Pulmonary artery endothelial cell (primary cell): ENCODE measurements around the gene SEL1L3. TPM values are rescaled to one million over a fixed set of nuclear protein-coding genes. Genes with fewer than 3 reads are reported as not detected.
"Not testable (repeated sequence)": the region's sequence is repeated elsewhere in the genome, so short reads cannot be mapped to it uniquely, and the experiment has no call there.

ENCODE experiments used
- DNase-seq: peaks from one replicate; pipeline ENCODE4 v3.0.0-alpha.2; 2011; ENCODE audit warnings: low read depth, low spot score
- total RNA-seq: library from RNA; depleted of rRNA; stranded (reverse); fragments of >200 nt; gene quantifications from 2 replicates; pipeline ENCODE4 v1.2.3, GENCODE V29; 2014

SEL1L3 gene
- total RNA-seq, 1 donor from 2014 or later, result 121 TPM

DNA sequence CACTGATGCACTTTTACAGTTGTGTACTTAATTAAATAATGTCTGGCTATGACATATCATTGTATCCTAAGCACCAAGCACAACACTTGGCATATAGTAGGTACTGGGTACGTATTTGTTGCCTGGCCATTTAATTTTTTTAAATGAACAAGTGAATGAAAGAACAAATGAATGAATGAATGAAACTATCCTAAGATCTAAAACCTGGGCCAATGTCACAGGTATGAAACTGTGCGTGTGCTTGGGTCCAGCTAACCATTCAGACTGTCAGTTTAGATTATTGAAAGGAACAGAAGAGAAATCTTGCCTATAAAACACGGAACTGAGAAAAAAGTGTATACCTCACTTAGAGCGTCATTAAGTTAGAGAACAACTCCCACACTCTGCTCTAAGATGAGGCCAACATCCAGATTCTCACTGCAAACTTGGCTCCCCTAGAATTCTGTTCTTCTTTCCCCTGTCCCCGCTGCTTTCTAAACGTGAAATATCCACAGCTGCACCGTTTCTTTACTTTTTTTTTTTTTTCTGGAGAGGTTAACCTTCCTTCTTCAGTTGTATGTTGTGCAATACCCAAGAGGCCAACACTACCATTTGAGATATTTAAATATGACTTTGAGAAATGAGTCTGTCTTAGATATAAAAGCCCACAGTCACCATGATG, 17.3 kb upstream of the SEL1L3 start:
- no peak for DNase-seq

DNA sequence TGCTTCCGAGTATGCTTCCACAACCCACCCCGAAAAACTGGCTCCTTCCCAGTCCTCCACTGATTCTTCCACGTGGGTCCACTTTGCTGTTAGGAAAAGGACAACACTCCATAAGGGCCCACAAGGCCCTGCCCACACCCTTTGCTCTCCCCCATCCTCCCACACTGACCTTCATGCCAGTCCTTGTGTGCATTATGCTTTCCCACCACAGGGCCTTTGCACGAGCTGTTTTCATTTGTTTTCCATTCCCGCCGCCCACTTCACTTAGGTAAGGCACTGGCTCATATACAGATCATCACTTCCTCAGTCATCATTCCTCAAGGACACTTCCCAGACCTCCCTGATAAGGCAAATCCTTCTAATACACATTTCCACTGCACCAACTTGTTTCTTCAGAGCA, 16.8 kb upstream of the SEL1L3 start:
- DNase-seq, result no peak

DNA sequence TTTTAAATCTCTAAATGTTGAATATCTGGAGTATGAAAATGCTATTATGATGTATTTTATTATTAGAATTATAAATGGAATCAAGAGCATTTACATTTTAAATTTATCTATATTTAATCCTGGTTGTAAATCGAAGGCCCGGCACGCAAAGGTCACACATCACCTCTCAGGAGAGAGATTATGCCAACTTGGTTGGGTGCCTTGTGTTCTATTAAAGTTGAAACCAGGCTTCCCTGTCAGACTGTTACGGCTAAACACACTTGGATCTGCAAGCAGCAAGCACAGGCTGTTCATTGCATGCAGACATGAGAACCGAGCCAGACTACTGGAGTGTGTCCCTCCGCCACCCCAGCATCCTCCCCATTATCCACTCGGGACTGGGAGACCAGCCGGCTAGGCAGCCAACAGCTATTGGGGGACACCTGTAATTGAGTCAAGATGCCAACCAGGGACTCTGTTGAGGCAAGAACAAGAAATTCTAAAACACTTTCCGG, 16.4 kb upstream of the SEL1L3 start:
- DNase-seq, result no peak

DNA sequence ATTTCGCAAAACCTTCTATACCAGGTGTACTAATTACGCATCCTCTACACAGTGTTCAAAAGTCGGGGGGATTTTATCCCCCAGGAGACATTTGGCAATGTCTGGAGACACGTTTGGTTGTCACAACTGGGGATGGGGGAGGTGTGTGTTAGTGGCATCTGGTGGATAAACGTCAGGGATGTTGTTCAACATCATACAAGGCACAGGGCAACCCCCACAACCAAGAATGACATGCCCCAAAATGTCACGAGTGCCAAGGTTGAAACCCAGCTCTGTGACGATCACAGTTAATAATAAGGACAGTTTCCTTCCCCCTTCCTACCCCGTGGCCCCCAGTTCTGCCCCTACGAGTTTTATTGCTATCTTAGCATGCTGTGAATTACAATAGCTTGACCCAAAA, 15.9 kb upstream of the SEL1L3 start:
- DNase-seq, result no peak

DNA sequence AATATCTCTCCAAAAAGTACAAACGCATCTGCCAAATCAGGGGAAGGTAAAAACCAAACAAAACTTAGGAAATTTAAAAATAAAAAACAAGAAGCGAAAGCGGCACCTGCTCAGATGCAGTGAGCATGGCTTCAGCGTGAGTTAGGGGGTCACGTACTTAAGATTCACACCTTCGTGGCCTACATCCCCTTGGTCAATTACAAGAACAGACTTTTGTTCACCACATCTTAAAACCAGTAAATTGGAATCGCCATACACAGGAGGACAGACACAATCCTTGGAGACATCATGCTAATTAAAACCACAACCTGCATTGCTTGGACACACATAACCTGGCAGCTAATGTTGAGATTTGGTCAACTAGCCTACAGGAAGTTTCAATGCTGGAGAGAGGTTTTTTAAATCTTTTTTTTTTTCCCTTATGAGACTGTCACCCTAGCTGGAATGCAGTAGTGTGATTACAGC, 12.5 kb upstream of the SEL1L3 start:
- DNase-seq, result no peak

DNA sequence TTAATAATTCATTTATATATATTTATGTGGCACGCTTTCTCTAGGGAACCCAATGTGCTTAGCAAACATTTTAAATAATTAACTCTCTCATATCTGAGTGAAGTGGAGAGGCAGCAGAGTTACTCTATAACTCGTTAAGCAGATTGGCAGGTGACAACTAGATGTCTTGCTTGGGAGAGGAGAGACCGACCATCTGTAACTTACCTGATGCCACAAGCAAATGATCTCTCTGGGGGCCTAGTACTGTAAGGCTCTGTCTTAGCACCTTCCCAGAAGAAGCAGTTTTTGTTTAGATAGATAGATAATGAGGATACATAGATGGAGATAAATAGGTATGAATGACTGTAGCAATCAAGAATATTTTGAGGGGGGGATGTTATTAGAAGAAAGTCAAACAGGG, 11.9 kb upstream of the SEL1L3 start:
- no peak for DNase-seq

DNA sequence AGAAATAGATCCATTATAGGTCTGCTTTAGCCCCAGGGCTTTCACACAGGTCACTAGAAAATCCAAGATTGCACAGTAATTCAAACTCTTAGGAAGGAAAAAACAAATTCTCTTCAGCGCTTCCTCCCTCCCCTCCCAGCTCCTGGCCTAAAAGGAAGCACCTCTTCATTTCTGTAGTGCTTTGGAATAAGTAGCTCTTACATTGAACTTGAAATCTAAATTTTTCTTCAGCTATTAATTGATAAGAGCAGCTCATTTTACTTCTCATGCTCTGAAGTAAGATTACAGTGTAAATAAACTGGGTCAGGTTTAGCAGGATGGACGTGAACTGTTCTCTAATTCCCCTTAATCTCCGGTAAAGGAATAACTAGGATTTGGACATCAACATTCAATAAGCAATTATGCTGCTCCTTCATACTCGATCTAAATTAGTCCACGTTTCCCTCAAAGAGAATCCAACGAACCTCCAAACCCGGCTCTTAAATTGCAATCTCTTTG, 10.9 kb upstream of the SEL1L3 start:
- no peak for DNase-seq

DNA sequence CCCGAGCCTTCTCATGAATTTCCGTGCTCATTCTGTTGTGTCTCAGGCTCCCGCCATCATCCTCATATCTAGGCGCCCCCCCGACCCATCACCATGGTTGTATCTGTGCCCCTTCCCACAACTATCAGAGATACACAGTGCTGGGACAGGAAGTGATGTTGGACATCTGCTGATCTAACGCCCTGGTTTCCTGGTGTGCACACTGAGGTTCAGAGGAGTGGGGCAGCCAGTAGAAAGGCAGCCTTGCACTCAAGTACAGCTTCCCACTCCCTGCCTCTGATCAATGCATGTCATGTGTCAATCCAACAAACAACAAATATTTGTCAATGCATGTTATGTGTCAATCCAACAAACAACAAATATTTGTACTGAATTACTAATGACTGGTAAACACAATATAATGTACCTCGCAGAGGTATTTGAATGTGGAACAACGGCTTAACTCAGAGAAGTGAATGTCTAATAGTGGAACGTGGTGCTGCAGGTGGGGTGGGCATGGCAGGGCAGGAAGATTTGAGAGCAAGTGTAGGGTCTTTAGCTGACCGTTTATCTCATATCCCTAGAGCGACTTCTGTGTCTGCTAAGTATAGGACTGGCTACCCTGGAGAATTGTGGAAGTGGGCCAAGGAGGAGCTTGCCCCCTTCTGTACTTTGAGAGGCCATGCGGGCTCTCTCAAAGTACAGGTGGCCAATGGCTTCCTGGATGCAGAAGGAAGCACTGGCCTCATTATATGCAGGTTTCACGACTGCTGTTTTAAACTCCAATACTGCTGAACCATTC, 10.3 kb upstream of the SEL1L3 start:
- DNase-seq, result no peak

DNA sequence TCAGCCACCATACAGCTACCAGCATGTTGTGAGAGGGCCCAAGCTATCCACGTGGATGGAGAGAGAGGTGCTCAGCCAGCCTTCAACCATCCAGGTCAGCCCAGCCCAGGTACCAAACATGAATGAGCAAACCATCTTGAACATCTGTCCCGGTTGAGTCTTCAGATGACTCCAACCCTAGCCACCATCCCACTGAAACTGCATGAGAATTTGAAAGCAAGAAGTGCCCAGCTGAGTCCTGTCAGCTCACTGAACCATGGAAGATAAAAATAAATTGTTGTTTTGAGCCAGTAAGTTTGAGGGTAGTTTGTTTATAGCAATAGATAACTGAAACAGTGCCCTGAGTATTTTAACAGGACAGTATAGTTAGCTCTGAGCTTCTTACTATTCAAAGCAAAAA, 7.3 kb upstream of the SEL1L3 start:
- DNase-seq, result no peak

DNA sequence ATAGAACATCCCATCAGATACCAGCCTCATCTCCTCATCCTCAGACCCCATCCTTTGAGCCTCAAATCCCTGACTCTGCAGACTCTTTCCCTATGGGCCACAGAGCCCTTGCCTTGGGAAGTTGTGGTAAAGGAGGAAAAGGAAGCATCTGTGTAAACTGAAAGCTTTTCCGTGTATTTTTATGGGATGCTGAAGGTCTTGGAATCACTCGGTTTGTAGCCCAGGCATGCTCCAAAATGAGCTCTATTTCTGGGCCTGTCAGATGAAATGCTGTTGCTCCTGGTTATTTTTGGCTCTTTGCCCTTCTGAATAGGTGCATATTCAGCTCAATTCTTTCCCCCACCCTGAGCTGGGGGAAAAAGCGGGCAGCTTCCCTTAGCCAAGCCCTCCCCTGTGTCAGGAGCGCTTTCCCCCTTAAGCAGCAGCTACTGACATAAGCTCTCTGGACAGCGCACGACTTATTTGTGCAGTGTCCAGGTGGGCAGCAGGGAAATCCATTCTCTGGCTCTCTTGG, 5.0 kb upstream of the SEL1L3 start:
- DNase-seq, result no peak

DNA sequence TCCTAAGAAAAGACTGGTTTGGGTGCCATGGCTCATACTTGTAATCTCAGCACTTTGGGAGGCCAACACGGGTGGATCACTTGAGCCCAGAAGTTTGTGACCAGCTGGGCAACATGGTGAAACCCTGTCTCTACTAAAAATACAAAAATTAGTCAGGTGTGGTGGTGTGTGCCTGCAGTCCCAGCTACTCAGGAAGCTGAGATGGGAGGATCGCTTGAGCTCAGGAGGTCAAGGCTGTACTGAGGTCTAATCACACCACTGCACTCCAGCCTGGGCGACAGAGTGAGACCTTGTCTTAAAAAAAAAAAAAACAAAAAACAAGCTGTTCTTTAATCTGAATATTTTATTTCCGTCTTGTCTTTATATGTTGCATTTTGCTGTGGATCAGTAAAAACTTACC, 3.6 kb upstream of the SEL1L3 start:
- DNase-seq, result not testable (repeated sequence)

DNA sequence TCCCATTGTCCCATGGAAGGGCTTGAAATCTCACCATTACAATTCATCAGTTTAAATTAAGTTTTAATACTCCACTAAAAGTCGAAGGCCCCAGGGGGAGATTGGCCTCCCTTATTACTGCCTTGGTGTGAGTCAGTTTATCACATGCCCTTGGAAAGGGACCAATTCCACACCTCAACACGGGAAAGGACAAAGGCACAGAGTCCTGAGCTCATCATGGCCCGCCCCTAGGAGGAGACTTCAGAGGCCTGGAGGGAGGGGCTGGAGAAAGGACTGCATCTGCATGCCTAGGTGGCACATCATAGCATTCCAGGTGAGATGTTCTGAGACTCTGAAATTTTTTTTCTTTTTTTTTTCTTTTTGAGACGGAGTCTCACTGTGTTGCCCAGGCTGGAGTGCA, 2.8 kb upstream of the SEL1L3 start:
- DNase-seq, result no peak

DNA sequence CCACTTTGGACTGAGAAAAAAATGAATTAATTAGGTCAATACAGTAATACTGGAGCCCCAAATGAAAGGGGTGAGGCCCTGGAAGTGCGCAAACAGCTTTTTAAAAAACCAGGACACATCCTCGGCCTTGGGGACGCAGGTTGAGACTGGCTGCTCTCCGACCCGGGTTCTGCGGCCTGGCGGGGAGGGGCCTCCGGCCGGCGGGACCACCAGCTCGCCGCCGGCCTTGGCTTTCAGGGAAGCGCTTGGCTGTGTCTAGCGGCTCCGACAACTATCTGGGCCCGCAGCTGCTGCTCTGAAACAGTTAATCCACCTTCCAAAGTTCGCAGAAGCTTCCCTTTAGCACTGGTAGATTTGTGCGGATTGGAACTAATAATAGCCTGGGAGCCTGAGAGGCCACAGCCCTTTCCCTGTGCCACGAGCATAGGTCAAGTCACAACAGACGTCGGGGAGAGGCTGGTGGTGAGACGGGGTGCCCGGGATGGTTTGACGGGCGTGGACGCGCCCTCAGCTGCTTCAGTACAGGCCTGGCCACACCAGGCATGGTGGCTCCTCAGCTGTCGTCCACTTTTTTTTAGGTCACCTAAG, 1.1 kb upstream of the SEL1L3 start:
- no peak for DNase-seq

DNA sequence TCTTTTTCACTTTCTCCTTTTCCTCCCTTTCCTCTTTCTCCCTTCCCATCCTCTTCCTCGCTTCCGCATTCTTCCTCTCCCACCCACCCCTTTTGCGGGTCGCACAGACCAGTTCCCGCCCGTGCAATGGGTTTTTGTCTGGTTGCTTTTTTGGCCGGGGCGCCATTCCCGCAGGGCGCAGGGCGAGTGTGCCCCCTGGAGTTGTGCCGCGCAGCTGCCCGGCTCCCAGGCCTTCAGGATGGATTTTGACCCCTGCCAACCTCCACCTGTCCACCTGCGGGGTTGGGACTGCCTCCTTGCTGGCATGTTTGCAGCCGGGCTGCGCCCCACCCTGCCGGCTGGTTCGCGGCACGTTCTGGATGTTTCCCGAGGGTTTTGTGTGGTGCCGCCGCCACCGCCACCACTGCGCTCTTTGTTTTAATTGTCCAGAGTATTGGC, 578 bp upstream of the SEL1L3 start:
- no peak for DNase-seq

DNA sequence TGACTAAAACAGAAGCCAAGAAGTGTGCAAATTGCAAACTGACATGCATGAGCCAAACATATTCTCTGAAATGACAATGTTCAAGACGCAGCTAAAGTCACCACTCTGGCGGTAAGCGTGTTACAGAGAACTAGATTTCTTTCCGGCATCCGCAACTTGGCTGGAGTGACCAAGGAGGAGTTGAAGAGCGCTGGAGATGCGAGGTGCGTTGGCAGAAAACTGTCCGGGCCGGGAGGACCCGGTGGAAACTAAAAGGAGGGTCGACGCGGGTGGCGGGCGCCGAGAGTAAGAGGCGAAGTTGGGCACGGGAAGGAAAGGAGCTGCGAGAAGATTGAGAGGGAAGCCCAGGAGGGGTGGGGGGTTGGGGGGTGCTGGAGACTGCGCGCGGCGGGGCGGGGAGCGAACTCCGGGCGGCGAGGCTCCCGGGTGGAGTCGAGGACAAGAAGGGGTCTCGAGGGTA, 807 bp downstream of the SEL1L3 start:
- DNase-seq, result no peak

DNA sequence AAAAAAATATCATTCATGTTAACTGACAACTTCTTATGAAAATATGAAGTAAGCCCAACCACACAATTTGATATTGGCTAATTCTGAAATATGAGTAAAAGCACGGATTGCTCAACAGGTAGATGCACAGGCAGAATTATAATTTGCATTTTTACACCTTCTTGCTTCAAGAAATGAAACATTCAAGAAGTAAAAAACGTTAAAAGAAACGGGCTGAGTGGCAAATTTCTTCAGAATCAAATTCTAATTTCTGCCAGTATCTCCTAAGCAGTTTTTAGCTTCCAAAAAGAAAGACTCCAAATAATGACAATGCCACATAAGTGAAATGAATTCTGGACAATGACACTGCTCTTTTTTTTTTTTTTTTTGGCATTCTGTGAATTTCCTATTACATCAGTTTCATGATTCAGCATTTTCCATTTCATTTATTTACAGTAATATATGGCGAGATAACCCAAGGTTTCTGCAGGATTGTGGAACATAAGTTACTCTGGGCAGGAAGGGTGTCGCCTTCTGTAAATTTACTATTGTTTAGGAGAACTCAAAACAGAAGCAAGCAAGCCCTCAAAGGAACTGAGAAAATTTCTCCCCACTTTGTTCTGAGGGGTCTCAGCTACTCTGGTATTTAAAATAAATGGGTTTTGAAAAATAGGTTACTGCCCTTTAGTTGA, 1.4 kb downstream of the SEL1L3 start:
- DNase-seq, result no peak

DNA sequence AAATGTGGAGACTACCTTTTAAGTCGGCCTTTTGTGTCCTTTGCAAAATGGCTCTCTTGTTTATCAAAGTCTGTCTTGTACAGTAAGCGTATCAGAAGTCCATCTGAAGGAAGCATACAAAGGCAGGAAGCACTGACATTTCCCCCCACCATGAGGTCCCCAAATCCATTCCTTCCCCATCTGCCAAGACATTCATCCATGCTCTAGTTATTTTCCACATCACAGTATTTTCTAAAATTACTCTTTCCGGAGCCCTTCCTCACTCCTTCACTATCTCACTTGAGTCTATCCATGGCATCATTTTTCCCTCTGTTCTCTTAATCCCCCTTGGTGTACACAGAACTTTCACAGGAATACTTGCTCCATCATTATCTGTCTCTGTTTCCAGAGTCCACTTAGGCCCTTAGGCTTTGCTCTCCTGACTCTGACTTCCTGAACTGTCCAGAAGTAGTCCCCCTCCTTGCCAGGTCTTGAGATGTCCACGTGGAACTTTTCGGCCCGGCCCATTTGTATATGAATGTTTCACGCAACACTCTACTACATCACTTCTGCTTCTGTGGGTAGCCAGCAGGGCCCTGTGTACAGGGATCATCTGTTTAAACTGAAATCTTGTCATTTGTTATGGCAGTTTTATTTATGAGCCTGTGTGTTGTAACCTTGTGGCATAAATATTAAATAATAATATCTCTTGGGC, 2.1 kb downstream of the SEL1L3 start:
- DNase-seq, result no peak

DNA sequence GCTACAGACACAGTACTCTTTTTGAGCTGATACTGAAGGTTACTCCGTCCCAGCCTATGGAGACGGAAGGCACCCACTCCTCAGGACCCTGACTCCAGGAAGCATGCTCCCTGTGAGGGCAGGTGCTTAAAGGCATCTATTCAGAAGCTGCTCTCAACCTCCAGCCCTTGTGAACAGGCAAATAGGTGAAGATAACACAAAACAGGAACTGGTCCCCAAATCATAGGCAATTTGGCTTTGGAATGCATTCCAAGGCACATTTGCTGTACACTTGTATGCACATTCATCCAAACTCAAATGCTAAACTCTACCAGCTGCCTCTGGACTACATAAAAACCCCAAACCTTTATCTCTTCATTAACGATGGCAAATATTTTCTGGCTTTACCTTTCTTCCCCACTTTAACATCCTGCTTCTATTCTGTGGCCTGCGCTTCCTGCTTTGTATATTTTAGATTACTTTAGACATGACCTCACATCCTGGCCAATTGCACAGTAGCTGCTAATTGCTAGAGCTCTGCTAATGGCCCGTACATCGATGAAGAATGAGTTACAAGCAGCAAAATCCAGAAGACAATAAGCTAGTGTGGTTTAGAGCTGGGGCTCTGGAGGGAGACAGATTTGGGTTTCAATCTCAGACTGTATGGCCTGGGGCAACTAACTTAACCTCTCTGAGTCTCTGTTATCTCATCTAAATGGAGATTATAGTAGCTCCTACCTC, 3.2 kb downstream of the SEL1L3 start:
- no peak for DNase-seq

DNA sequence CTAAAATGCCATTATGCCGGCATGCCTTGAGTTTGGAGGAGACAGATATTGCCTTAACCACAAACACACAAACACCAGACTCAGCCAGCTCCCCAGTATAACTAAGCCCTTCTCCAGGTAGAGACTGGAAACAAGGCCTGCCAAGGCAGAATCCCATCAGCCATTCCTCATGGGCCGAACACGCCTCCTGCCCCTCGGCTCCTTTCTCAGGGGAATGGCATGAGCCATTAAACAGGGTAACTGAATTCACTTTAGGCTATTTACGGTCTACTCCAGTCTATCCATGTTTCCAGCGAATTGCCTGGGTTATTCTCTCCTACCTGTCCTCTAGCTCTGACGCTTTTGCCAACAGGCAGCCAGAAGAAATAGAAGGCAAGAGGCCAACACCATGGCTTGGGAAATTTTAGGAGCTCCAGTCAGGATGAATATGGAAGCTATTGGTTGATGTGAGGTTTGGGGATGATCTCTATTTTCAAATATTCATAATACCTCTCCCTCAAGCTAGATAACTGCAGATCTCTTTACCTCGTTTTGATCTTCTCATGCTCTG, 4.9 kb downstream of the SEL1L3 start:
- no peak for DNase-seq

DNA sequence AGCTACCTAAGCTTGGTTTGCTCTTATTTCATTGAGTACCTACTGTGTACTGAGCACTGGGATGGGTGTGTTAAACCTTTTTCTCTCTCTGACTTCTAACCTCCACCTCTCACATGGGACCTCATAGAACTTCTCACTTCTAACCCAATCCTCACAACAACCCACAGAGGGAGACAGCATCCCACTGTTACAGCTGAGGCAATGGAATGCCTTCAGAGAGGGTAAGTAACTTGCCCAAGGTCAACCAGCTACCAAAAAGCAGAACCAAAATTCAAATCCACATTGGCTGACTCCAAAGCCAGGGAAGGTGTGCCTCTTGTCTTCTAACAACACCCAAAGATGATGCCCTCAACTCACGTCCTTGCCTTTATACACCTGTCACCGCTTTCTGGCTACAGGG, 5.4 kb downstream of the SEL1L3 start:
- no peak for DNase-seq
